CD4-positive, alpha-beta T cell treated with Interleukin-4 for 4 hours (primary cell): Measurements from ENCODE around the gene UBAP1L.
"Not testable (repeated sequence)": the region's sequence is repeated elsewhere in the genome, so short reads cannot be mapped to it uniquely, and the experiment has no call there.

Experiments used
- DNase-seq: peaks from one replicate; pipeline ENCODE4 v3.0.0-alpha.2; 2020

The UBAP1L gene

GRCh38 chr15:65115086-65115485 lies at the start of gene UBAP1L:
Gene UBAP1L (minus strand): TSS chr15:65115200. CDS start chr15:65106215, 8,985 bp downstream.
- DNase-seq, result no peak

GRCh38 chr15:65164139-65164538 lies 49.1 kb upstream of the UBAP1L start:
- DNase-seq, result no peak

GRCh38 chr15:65163041-65163440 lies 48.0 kb upstream of the UBAP1L start:
- no peak for DNase-seq

- no peak for DNase-seq
Observed at GRCh38 chr15:65156692-65157091, 41.7 kb upstream of the UBAP1L start.

- DNase-seq, result no peak
Observed at GRCh38 chr15:65154720-65155119, 39.7 kb upstream of the UBAP1L start.

- DNase-seq, result no peak
Observed at GRCh38 chr15:65147902-65148301, 32.9 kb upstream of the UBAP1L start.

GRCh38 chr15:65146438-65146837 lies 31.4 kb upstream of the UBAP1L start:
- DNase-seq, result no peak

GRCh38 chr15:65138631-65139030 lies 23.6 kb upstream of the UBAP1L start:
- DNase-seq, result not testable (repeated sequence)

GRCh38 chr15:65137893-65138292 lies 22.9 kb upstream of the UBAP1L start:
- not testable (repeated sequence) for DNase-seq

GRCh38 chr15:65137089-65137488 lies 22.1 kb upstream of the UBAP1L start:
- DNase-seq, result not testable (repeated sequence)

- DNase-seq, result no peak
Observed at GRCh38 chr15:65134538-65134937, 19.5 kb upstream of the UBAP1L start.

GRCh38 chr15:65133548-65134200 lies 18.7 kb upstream of the UBAP1L start, which contains the start of gene PDCD7:
Gene PDCD7 (minus strand): TSS chr15:65133808. CDS start chr15:65133781, 27 bp downstream.
- DNase-seq, result peak; percentile 87

GRCh38 chr15:65132878-65133547 lies 18.0 kb upstream of the UBAP1L start:
- DNase-seq, result no peak

- DNase-seq, result no peak
Observed at GRCh38 chr15:65130941-65131340, 15.9 kb upstream of the UBAP1L start.

GRCh38 chr15:65115542-65115941 lies 542 bp upstream of the UBAP1L start:
- no peak for DNase-seq

- DNase-seq, result no peak
Observed at GRCh38 chr15:65110676-65111292, 4.2 kb downstream of the UBAP1L start.

- DNase-seq, result no peak
Observed at GRCh38 chr15:65106011-65106590, 8.9 kb downstream of the UBAP1L start.

- DNase-seq, result no peak
Observed at GRCh38 chr15:65105038-65105437, 10.0 kb downstream of the UBAP1L start.

GRCh38 chr15:65102912-65103311 lies 12.1 kb downstream of the UBAP1L start:
- no peak for DNase-seq

GRCh38 chr15:65101891-65102708 lies 12.9 kb downstream of the UBAP1L start:
- no peak for DNase-seq

GRCh38 chr15:65101411-65101890 lies 13.5 kb downstream of the UBAP1L start:
- DNase-seq, result peak; percentile 38

- no peak for DNase-seq
Observed at GRCh38 chr15:65100442-65100841, 14.6 kb downstream of the UBAP1L start.

GRCh38 chr15:65099801-65100200 lies 15.2 kb downstream of the UBAP1L start:
- DNase-seq, result not testable (repeated sequence)
